Measurements from ENCODE around the gene CUX1.

CUX1 gene

GRCh38 chr7:102055181-102055976 is 238.0 kb downstream of the CUX1 start:
- DNase-seq: no peak

GRCh38 chr7:102059524-102059923 is 242.1 kb downstream of the CUX1 start:
- DNase-seq: no peak

GRCh38 chr7:102061354-102061945 is 244.0 kb downstream of the CUX1 start:
- DNase-seq: no peak

GRCh38 chr7:102061981-102062390 is 244.6 kb downstream of the CUX1 start:
- no peak for DNase-seq

GRCh38 chr7:102063690-102064180 is 246.3 kb downstream of the CUX1 start:
- peak; percentile 9 to 15 for DNase-seq

- DNase-seq: no peak
These were observed 247.1 kb downstream of the CUX1 start for GRCh38 chr7:102064361-102065025.

- DNase-seq: no peak
These were observed 247.8 kb downstream of the CUX1 start for GRCh38 chr7:102065226-102065625.

- no peak for DNase-seq
These were observed 249.1 kb downstream of the CUX1 start for GRCh38 chr7:102066476-102066875.

GRCh38 chr7:102068846-102069245 is 251.4 kb downstream of the CUX1 start:
- no peak for DNase-seq

- no peak for DNase-seq
These were observed 252.7 kb downstream of the CUX1 start for GRCh38 chr7:102069931-102070629.

GRCh38 chr7:102072003-102072402 is 254.6 kb downstream of the CUX1 start:
- no peak for DNase-seq

GRCh38 chr7:102072636-102073209 is 255.3 kb downstream of the CUX1 start:
- DNase-seq: no peak

- no peak for DNase-seq
These were observed 256.8 kb downstream of the CUX1 start for GRCh38 chr7:102073931-102074880.

GRCh38 chr7:102075126-102075525 is 257.7 kb downstream of the CUX1 start:
- DNase-seq: no peak

- no peak for DNase-seq
These were observed 258.2 kb downstream of the CUX1 start for GRCh38 chr7:102075553-102076135.

- no peak for DNase-seq
These were observed 259.7 kb downstream of the CUX1 start for GRCh38 chr7:102077081-102077480.

GRCh38 chr7:102079140-102080018 is 262.0 kb downstream of the CUX1 start:
- no peak for DNase-seq

- no peak for DNase-seq
These were observed 262.6 kb downstream of the CUX1 start for GRCh38 chr7:102080019-102080433.

- DNase-seq: no peak
These were observed 263.2 kb downstream of the CUX1 start for GRCh38 chr7:102080434-102081243.
